NCI-H774 (cell line): ENCODE measurements around the gene PECR.
"Not testable (repeated sequence)": the region's sequence is repeated elsewhere in the genome, so short reads cannot be mapped to it uniquely, and the experiment has no call there.

Experiments used
- DNase-seq: peaks from one replicate; lab custom pipeline; 2025; lab: John Stamatoyannopoulos, UW

The PECR gene

DNA sequence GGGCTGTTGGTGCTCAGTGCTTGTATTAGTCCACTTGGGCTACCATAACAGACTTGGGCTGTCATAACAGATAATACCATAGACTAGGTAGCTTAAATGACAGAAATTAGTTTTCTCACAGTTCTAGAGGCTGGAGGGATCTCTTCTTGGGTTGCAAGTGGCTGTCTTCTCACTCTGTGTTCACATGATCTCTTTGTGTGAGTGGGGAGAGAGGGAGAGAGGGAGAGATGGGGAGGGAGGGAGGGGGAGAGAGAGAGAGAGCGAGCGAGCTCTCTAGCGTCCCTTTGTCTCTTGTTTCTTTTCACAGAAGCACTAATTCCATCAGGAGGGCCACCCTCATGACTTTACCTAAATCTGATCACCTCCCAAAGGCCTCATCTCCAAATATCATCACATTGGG, 23.1 kb upstream of the PECR start:
- no peak for DNase-seq

DNA sequence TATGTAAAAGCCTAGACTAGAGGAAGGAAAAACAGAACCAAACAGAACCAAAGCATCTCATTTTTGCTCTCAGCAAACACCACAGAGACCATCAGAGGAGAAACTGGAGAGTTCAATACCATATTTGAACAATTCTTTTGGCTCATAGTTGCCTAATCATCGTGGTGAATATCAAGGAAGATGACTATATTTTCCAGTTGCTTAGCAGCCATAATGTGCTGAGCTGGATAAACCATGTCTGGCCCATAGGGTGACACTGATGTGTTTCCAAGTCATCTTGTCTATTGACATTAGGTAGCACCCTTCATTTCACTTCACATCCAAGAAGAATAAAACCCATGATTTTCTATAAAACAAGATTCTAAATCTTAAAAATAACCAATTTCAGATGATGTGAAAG, 21.6 kb upstream of the PECR start:
- DNase-seq = no peak

DNA sequence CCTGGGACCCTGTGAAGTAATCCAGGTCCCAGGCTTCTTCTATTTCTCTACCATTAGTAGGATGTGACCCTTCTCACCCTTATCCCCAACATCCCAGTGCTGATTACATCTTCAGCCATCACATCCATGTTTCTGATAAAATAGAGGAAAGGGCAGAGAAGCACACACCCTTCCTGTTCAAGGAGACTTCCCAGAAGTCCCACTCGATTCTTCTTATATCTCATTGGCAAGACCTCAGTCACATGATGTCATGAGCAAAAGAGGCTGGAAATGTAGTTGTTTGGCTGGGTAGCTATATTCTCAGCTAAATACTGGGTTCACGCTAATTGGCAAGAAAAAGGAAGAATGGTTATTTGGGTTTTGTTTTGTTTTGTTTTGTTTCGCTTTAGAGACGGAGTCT, 19.5 kb upstream of the PECR start:
- DNase-seq = no peak

- no peak for DNase-seq
These were observed 17.1 kb upstream of the PECR start for GRCh38 chr2:216098421-216099334.

DNA sequence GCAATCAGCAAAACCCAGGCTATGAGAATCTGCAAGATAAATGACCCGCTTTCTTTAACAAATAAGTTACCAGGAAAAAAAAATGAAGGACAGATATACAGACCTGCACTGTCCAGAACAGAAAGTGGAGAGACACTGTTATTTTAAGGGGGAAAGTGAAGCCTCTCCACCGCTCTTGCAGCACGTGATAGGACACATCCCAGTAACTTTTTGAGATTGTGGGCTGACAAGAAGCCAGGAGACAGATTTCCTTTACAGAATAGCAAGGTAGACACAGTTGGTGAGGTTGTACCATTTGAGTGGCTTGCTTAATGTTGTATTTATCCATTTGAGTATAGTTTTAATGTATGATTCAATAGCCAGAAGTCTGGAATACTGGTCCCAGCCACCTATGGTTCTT, 13.1 kb upstream of the PECR start:
- DNase-seq = no peak

DNA sequence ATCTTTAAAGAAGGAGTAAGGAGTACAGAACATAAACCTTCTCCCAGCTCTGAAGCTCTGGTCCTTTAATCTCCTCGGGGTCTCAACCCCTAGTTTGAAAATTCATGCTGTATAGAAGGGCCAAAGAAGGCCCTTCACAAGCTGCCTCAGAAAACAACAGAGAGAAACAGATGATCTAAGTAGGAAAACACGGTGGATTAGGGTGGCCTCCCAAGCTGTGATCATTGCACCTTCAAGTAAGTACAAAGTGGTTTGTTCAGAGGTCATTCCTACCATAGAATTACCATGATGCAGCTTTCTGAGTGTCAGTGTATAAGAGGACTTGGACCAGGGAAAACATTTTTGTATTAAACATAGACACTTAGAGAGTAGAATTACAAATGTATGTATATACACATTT, 11.0 kb upstream of the PECR start:
- no peak for DNase-seq

GRCh38 chr2:216090369-216090786, 8.8 kb upstream of the PECR start:
- DNase-seq = no peak

- DNase-seq = no peak
These were observed 4.7 kb upstream of the PECR start for GRCh38 chr2:216086207-216086893.

- DNase-seq = no peak
These were observed 2.9 kb upstream of the PECR start for GRCh38 chr2:216084547-216084946.

DNA sequence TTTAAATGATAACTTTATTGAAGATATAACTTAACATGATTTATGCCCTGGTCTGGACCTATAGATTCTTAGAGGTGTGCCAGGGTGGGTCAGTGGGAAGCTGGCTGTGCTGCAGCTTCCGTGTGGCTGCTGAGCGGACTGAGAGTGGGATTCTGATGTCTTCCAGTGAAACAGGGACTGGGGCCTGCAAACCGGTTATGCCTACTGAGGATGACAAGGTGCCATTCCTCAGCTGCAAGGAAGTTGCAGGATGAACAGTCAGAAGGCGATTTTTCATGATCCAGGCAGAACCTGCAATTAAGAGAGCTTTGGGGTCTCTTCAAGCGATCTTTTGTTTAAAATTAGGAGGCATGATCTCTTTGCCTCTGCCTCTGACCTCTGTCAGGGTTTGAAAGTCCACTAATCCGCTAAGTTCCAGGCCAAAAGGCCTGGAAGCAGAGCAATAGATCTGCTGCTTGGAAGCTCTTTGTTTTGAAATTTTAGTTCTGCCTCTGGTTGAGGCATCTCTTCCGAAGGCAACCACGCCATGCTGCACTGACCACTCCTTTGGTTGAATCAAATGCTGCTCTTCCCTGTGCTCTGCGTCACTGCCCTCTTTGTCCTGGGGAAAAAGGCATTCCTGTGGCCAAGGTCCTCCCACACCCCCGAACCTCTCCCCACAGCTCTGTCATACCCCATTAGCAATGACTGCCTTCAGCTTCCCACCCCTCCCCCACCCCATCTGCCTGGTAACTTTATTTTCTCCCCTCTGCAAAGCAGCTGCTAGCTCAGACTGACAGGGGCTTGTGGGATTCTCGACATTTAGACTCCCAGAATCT, 2.1 kb upstream of the PECR start:
- DNase-seq = no peak

DNA sequence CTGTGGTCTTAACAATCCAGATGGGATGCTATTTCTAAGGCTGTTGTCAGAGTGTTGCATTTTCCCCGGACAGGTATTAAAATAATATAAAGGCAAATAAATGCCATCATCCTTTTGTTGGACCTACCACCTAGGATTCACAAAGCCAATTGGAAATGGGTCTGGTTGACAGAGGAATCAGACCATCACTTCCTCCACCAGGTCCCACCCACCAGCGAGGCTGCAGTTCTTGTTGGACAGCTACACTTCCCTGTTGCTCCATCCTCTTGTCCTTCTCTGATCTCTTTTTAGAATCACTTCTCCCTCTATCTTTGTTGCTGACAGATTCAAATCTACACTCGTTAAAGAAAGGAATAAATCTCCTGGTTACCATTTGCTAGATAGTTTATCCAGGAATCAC, 1.2 kb upstream of the PECR start:
- DNase-seq = no peak

DNA sequence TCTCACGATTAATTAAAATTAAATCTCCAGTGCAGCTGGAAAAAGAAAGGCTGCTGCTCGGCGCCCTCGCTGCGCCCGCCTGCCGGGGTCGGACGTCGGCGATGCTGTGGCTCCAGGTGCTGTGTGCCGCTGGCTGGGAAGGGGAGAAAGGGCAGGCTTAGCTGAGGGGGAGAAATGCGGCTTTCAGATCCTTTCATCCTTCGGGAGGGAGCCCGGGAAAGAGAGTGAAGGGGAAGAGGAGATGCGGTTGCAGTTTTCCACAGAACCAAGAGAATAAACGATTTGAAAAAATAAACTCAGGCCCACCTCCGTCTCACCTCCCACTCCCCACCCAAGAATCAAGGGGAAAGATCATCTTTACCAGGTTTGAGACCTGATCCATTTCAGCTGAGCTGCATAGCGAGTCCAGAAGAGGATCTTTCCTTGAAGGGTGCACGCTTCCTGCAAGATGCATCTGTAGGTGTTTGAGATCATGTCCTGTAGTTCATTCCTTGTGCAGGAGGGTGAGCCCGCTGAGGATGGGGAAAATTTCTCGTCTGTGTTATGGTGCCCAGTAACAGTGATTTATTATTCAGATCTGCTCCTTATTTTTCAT, 605 bp upstream of the PECR start:
- DNase-seq = no peak

- DNase-seq = no peak
These were observed 597 bp downstream of the PECR start for GRCh38 chr2:216081012-216081411.

- not testable (repeated sequence) for DNase-seq
These were observed 1.6 kb downstream of the PECR start for GRCh38 chr2:216080048-216080447.

DNA sequence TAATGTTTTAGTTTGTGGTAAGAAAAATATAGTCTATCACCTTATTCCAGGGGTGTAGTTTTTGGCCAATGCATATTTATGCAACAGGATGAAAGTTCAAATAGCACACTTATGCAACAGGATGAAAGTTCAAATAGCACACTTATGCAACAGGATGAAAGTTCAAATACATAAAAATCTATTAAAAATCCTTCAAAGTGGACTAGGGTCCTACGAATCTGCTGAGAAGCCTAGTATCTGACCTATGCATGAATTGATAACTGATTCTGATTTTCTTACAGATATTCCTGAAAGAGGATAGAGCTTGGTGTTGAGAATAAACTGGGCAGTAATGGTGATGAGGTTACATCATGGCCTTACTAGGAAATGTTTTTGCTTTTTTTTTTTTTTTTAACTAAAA, 2.8 kb downstream of the PECR start:
- no peak for DNase-seq

DNA sequence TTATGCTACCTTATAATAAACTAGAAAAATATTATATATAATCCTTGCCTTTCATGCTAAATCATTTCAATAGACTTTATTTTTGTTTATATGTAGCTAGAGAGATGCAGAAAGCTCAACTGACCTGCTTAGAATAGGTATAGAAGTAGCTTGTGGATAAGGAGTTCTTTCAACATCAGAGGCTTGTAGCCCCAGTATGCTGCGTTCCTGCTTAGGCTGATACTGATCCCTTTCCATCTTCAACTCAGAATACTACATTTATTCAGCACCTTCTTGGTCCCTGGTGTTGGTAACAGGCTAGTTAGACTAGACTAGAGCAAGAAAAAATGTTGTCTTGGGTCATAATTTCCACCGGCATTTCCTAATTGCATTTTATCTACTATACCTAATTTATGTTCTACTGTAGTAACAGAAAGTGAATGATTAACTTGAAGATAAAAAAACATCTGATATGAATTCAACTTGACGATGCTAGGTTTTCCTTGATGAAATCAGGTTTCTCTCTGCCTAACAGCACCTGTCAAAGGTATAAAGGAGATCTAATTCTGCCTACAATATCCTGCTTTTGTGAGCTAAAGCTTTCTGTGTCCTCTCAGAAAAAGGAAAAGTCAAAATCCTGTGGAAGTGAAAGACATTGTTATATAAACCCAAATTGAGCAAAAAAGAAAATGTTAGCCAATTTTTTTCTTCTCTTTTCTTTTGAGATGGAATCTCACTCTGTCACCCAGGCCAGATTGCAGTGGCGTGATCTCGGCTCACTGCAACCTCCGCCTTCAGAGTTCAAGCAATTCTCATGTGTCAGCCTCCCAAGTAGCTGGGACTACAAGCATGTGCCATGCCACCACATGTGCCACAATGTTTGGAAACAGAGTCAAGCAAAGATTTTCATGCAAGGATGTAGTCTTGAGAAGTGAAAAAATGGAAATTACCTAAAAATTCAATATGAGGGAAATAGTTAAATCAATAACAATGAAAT, 5.8 kb downstream of the PECR start:
- no peak for DNase-seq

- DNase-seq = no peak
These were observed 6.8 kb downstream of the PECR start for GRCh38 chr2:216074794-216075193.

GRCh38 chr2:216074380-216074779, 7.2 kb downstream of the PECR start:
- no peak for DNase-seq

DNA sequence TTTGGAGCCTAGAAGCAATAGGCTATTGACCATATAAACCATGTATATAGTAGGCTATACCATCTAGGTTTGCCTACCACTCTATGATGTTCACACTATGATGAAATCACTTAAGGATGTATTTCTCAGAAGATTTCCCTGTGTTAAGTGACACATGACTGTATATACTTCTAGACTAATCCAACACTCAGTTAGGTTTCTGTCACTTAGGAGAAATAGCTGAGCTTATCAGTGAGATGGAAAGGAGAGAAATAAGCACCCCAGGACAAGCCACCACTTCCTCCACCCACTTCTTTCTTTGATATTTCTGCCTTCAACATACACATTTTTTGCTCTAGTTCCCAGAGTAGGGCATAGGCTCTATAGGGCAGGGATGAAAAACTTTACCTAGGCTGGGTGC, 7.8 kb downstream of the PECR start:
- DNase-seq = no peak

DNA sequence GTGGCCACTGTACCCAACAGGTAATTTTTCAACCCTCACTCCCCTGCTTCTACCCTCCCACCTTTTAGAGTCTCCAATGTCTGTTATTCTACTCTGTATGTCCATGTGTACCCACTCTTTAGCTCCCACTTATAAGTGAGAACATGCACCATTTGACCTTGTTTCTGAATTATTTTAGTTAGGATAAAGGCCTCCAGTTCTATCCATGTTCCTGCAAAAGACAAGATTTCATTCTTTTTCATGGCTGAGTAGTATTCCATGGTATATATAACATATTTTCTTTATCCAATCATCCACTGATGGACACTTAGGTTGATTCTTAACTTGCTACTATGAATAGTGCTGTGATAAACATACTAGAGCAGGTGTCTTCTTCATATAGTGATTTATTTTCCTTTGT, 9.1 kb downstream of the PECR start:
- DNase-seq = no peak
